NB4 (cell line): ENCODE data around the gene RNF175.

Experiments used
- CTCF ChIP-seq: IDR thresholded peaks from one replicate; pipeline ENCODE4 v1.5.1; 2012; ENCODE audit warnings: low read depth, low read length
- POLR2A ChIP-seq: IDR thresholded peaks from 2 replicates; pipeline ENCODE4 v1.6.1; 2011; ENCODE audit warnings: mild to moderate bottlenecking; ENCODE audit not compliant: insufficient read length; ENCODE audit errors: extremely low read depth

DNA sequence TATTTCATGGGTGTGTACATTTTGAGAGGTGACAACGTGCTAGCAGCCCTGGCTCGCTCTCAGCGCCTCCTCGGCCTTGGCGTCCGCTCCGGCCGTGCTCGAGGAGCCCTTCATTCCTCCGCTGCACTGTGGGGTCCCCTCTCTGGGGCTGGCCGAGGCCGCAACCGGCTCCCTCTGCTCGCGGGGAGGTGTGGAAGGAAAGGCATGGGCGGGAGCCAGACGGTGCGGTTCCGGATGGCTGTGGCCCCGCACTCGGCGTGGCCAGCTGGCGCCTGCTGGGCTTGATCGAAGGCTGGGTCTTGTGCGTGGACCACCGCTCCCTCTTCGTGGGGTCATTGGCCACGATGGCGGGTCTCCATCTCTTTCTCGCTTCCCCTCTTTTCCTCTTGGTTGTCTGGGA lies 46.2 kb upstream of the RNF175 start:
- TF ChIP-seq CTCF = no peak
- no peak for TF ChIP-seq POLR2A
